Measurements from ENCODE around the gene BBS2.

- TF ChIP-seq CTCF (conservative IDR thresholded peaks at IDR 0.05; ENCODE audit: low read length) (no peak), EZH2phosphoT487 (IDR thresholded peaks at IDR 0.05; ENCODE audit: borderline replicate concordance, low read depth, low read length) (no peak)
These were observed 12.9 kb upstream of the BBS2 start for GRCh38 chr16:56532714-56533113.
